Measurements from ENCODE around the gene OR13C2. TPM values are rescaled to one million over a fixed set of nuclear protein-coding genes. Genes with fewer than 3 reads are reported as not detected.
"Not testable (repeated sequence)": the region's sequence is repeated elsewhere in the genome, so short reads cannot be mapped to it uniquely, and the experiment has no call there.

OR13C2 gene
- total RNA-seq (not detected), polyA plus RNA-seq (not detected)
- long read RNA-seq, donor 1 = 0 reads
- long read RNA-seq, donor 2 = 0 reads

GRCh38 chr9:104605527-104605926 lies at the start of gene OR13C2:
Gene OR13C2 (minus strand): TSS chr9:104605627. CDS start chr9:104605627, 0 bp downstream.
- DNase-seq; H3K27me3 ChIP-seq (ENCODE audit: control insufficient read depth in 1 of 2, insufficient read depth in 2 of 2, low read length in 1 of 2); ATAC-seq (ENCODE audit: low FRiP score); H3K4me3 ChIP-seq (ENCODE audit: low read length in 2 of 2); H3K9me3 ChIP-seq (ENCODE audit: control insufficient read depth, low read length); H3K4me1 ChIP-seq (ENCODE audit: control insufficient read depth in 1 of 2, insufficient read depth in 2 of 2, low read length in 2 of 2); H3K27ac ChIP-seq (ENCODE audit: low read depth in 1 of 2, low read length in 2 of 2); intact Hi-C loops (cut with DNase I); H3K36me3 ChIP-seq (ENCODE audit: control insufficient read depth in 1 of 2, insufficient read depth in 2 of 2, low read length in 1 of 2): not testable (repeated sequence)
- WGBS, 2 donors = 57 to 73% methylated on average over 1 of the region's 1 CpG

- H3K27ac ChIP-seq (ENCODE audit: low read depth in 1 of 2, low read length in 2 of 2) = no peak overlapping the region
- H3K4me1 ChIP-seq (ENCODE audit: control insufficient read depth in 1 of 2, insufficient read depth in 2 of 2, low read length in 2 of 2) = no peaks in the 10 kb centered on the region
- no peaks in the 10 kb centered on the region for H3K27me3 ChIP-seq (ENCODE audit: control insufficient read depth in 1 of 2, insufficient read depth in 2 of 2, low read length in 1 of 2)
- H3K9me3 ChIP-seq (ENCODE audit: control insufficient read depth, low read length) = peaks cover 1% of the 10 kb centered on the region
- intact Hi-C loops (cut with DNase I) = no loop called here
- no peak for ATAC-seq (ENCODE audit: low FRiP score)
- DNase-seq = no peak
- no peak overlapping the region for H3K4me3 ChIP-seq (ENCODE audit: low read length in 2 of 2)
- no peaks in the 10 kb centered on the region for H3K36me3 ChIP-seq (ENCODE audit: control insufficient read depth in 1 of 2, insufficient read depth in 2 of 2, low read length in 1 of 2)
These were observed 30.0 kb upstream of the OR13C2 start for GRCh38 chr9:104635456-104635855.

GRCh38 chr9:104633976-104634520 lies 28.6 kb upstream of the OR13C2 start:
- Histone ChIP-seq H3K36me3 (ENCODE audit: control insufficient read depth in 1 of 2, insufficient read depth in 2 of 2, low read length in 1 of 2) (no peaks in the 10 kb centered on the region), H3K27ac (ENCODE audit: low read depth in 1 of 2, low read length in 2 of 2) (no peak overlapping the region), H3K4me1 (ENCODE audit: control insufficient read depth in 1 of 2, insufficient read depth in 2 of 2, low read length in 2 of 2) (no peaks in the 10 kb centered on the region), H3K4me3 (ENCODE audit: low read length in 2 of 2) (no peak overlapping the region), H3K9me3 (ENCODE audit: control insufficient read depth, low read length) (peaks cover 1% of the 10 kb centered on the region), H3K27me3 (ENCODE audit: control insufficient read depth in 1 of 2, insufficient read depth in 2 of 2, low read length in 1 of 2) (no peaks in the 10 kb centered on the region)
- WGBS, 2 donors = 93 to 95% methylated on average over 30 of the region's 30 CpGs
- no peak for ATAC-seq (ENCODE audit: low FRiP score)
- intact Hi-C loops (cut with DNase I) = no loop called here
- DNase-seq = peak in 1 of 2 donors; percentile 74

- H3K4me3 ChIP-seq (ENCODE audit: low read length in 2 of 2); H3K27me3 ChIP-seq (ENCODE audit: control insufficient read depth in 1 of 2, insufficient read depth in 2 of 2, low read length in 1 of 2); ATAC-seq (ENCODE audit: low FRiP score); H3K27ac ChIP-seq (ENCODE audit: low read depth in 1 of 2, low read length in 2 of 2); H3K9me3 ChIP-seq (ENCODE audit: control insufficient read depth, low read length); DNase-seq; H3K36me3 ChIP-seq (ENCODE audit: control insufficient read depth in 1 of 2, insufficient read depth in 2 of 2, low read length in 1 of 2); H3K4me1 ChIP-seq (ENCODE audit: control insufficient read depth in 1 of 2, insufficient read depth in 2 of 2, low read length in 2 of 2); intact Hi-C loops (cut with DNase I): not testable (repeated sequence)
These were observed 20.5 kb upstream of the OR13C2 start for GRCh38 chr9:104625964-104626363.

- H3K36me3 ChIP-seq (ENCODE audit: control insufficient read depth in 1 of 2, insufficient read depth in 2 of 2, low read length in 1 of 2) = no peaks in the 10 kb centered on the region
- 65 to 73% methylated on average over 2 of the region's 2 CpGs for WGBS, 2 donors
- ATAC-seq (ENCODE audit: low FRiP score) = no peak
These were observed 12.7 kb upstream of the OR13C2 start, which contains the start of gene OR13C9 for GRCh38 chr9:104618104-104618503. Gene OR13C9 (minus strand): TSS chr9:104618204. CDS start chr9:104618204, 0 bp downstream.

GRCh38 chr9:104617418-104617817 lies 12.0 kb upstream of the OR13C2 start:
- intact Hi-C loops (cut with DNase I) = no loop called here
- no peak overlapping the region for H3K4me3 ChIP-seq (ENCODE audit: low read length in 2 of 2)
- no peak for DNase-seq
- H3K36me3 ChIP-seq (ENCODE audit: control insufficient read depth in 1 of 2, insufficient read depth in 2 of 2, low read length in 1 of 2) = no peaks in the 10 kb centered on the region
- H3K27me3 ChIP-seq (ENCODE audit: control insufficient read depth in 1 of 2, insufficient read depth in 2 of 2, low read length in 1 of 2) = no peaks in the 10 kb centered on the region
- no peak for ATAC-seq (ENCODE audit: low FRiP score)
- no peaks in the 10 kb centered on the region for H3K9me3 ChIP-seq (ENCODE audit: control insufficient read depth, low read length)
- H3K27ac ChIP-seq (ENCODE audit: low read depth in 1 of 2, low read length in 2 of 2) = no peak overlapping the region
- no peaks in the 10 kb centered on the region for H3K4me1 ChIP-seq (ENCODE audit: control insufficient read depth in 1 of 2, insufficient read depth in 2 of 2, low read length in 2 of 2)

More at GRCh38 chr9:104618104-104618503, 12.7 kb upstream of the OR13C2 start, which contains the start of gene OR13C9:
- Histone ChIP-seq H3K9me3 (ENCODE audit: control insufficient read depth, low read length) (no peaks in the 10 kb centered on the region), H3K4me3 (ENCODE audit: low read length in 2 of 2) (no peak within 1 kb of the TSS), H3K4me1 (ENCODE audit: control insufficient read depth in 1 of 2, insufficient read depth in 2 of 2, low read length in 2 of 2) (no peaks in the 10 kb centered on the region), H3K27ac (ENCODE audit: low read depth in 1 of 2, low read length in 2 of 2) (no peak within 1 kb of the TSS), H3K27me3 (ENCODE audit: control insufficient read depth in 1 of 2, insufficient read depth in 2 of 2, low read length in 1 of 2) (no peaks in the 10 kb centered on the region)
- DNase-seq = no peak
- intact Hi-C loops (cut with DNase I) = no loop called here

GRCh38 chr9:104611213-104611612 lies 5.8 kb upstream of the OR13C2 start:
- Histone ChIP-seq H3K27me3 (ENCODE audit: control insufficient read depth in 1 of 2, insufficient read depth in 2 of 2, low read length in 1 of 2) (no peaks in the 10 kb centered on the region), H3K27ac (ENCODE audit: low read depth in 1 of 2, low read length in 2 of 2) (no peak overlapping the region), H3K36me3 (ENCODE audit: control insufficient read depth in 1 of 2, insufficient read depth in 2 of 2, low read length in 1 of 2) (no peaks in the 10 kb centered on the region), H3K4me3 (ENCODE audit: low read length in 2 of 2) (no peak overlapping the region), H3K9me3 (ENCODE audit: control insufficient read depth, low read length) (no peaks in the 10 kb centered on the region), H3K4me1 (ENCODE audit: control insufficient read depth in 1 of 2, insufficient read depth in 2 of 2, low read length in 2 of 2) (no peaks in the 10 kb centered on the region)
- 74% methylated on average over 2 of the region's 2 CpGs for WGBS, 2 donors
- ATAC-seq (ENCODE audit: low FRiP score) = no peak
- no peak for DNase-seq
- intact Hi-C loops (cut with DNase I) = no loop called here

- no peaks in the 10 kb centered on the region for H3K9me3 ChIP-seq (ENCODE audit: control insufficient read depth, low read length)
- no peaks in the 10 kb centered on the region for H3K4me1 ChIP-seq (ENCODE audit: control insufficient read depth in 1 of 2, insufficient read depth in 2 of 2, low read length in 2 of 2)
- H3K27ac ChIP-seq (ENCODE audit: low read depth in 1 of 2, low read length in 2 of 2) = no peak overlapping the region
- no peak overlapping the region for H3K4me3 ChIP-seq (ENCODE audit: low read length in 2 of 2)
- WGBS, 2 donors = 16 to 19% methylated on average over 1 of the region's 1 CpG
- intact Hi-C loops (cut with DNase I) = no loop called here
- no peaks in the 10 kb centered on the region for H3K27me3 ChIP-seq (ENCODE audit: control insufficient read depth in 1 of 2, insufficient read depth in 2 of 2, low read length in 1 of 2)
- ATAC-seq (ENCODE audit: low FRiP score) = no peak
- DNase-seq = no peak
- H3K36me3 ChIP-seq (ENCODE audit: control insufficient read depth in 1 of 2, insufficient read depth in 2 of 2, low read length in 1 of 2) = no peaks in the 10 kb centered on the region
These were observed 2.9 kb upstream of the OR13C2 start for GRCh38 chr9:104608336-104608735.

- ATAC-seq (ENCODE audit: low FRiP score) (no peak), DNase-seq (no peak)
- Histone ChIP-seq H3K4me1 (ENCODE audit: control insufficient read depth in 1 of 2, insufficient read depth in 2 of 2, low read length in 2 of 2) (no peaks in the 10 kb centered on the region), H3K27ac (ENCODE audit: low read depth in 1 of 2, low read length in 2 of 2) (no peak overlapping the region), H3K4me3 (ENCODE audit: low read length in 2 of 2) (no peak overlapping the region), H3K36me3 (ENCODE audit: control insufficient read depth in 1 of 2, insufficient read depth in 2 of 2, low read length in 1 of 2) (no peaks in the 10 kb centered on the region), H3K9me3 (ENCODE audit: control insufficient read depth, low read length) (no peaks in the 10 kb centered on the region), H3K27me3 (ENCODE audit: control insufficient read depth in 1 of 2, insufficient read depth in 2 of 2, low read length in 1 of 2) (no peaks in the 10 kb centered on the region)
- intact Hi-C loops (cut with DNase I) = no loop called here
- 67 to 69% methylated on average over 2 of the region's 2 CpGs for WGBS, 2 donors
These were observed 725 bp upstream of the OR13C2 start for GRCh38 chr9:104606152-104606551.
